GM19193 (cell line): ENCODE data around the gene CYSRT1.

Source experiments
- POLR2A ChIP-seq: IDR thresholded peaks from 4 replicates; pipeline ENCODE4 v1.6.1; 2011; ENCODE audit not compliant: insufficient read depth, insufficient read length; ENCODE audit errors: extremely low read depth

CYSRT1 gene

GRCh38 chr9:137245450-137246421 is 20.8 kb downstream of the CYSRT1 start:
- TF ChIP-seq POLR2A = no peak

- no peak for TF ChIP-seq POLR2A
Observed at GRCh38 chr9:137247135-137247915, 22.4 kb downstream of the CYSRT1 start.

DNA sequence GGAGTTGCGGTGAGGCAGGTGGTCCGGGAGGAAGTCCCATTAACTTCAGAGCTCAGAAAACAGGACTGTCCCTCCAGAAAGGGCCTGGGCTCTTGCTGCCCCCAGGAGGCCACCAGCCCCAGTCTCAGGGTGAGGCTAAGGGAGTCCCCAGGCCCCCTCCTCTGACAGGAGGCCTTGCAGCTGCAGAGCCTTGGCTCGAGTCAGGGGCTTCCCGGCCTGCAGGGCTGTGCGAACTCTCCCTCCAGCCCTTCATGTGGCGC is 22.9 kb downstream of the CYSRT1 start:
- no peak for TF ChIP-seq POLR2A

GRCh38 chr9:137250329-137251193 is 25.6 kb downstream of the CYSRT1 start:
- TF ChIP-seq POLR2A = no peak

GRCh38 chr9:137251194-137251461 is 26.2 kb downstream of the CYSRT1 start, which contains the start of gene STPG3:
STPG3 (plus strand) TSS chr9:137251286; CDS start chr9:137251287, 1 bp downstream.
- TF ChIP-seq POLR2A = no peak

GRCh38 chr9:137251490-137252268 is 26.7 kb downstream of the CYSRT1 start:
- no peak for TF ChIP-seq POLR2A

DNA sequence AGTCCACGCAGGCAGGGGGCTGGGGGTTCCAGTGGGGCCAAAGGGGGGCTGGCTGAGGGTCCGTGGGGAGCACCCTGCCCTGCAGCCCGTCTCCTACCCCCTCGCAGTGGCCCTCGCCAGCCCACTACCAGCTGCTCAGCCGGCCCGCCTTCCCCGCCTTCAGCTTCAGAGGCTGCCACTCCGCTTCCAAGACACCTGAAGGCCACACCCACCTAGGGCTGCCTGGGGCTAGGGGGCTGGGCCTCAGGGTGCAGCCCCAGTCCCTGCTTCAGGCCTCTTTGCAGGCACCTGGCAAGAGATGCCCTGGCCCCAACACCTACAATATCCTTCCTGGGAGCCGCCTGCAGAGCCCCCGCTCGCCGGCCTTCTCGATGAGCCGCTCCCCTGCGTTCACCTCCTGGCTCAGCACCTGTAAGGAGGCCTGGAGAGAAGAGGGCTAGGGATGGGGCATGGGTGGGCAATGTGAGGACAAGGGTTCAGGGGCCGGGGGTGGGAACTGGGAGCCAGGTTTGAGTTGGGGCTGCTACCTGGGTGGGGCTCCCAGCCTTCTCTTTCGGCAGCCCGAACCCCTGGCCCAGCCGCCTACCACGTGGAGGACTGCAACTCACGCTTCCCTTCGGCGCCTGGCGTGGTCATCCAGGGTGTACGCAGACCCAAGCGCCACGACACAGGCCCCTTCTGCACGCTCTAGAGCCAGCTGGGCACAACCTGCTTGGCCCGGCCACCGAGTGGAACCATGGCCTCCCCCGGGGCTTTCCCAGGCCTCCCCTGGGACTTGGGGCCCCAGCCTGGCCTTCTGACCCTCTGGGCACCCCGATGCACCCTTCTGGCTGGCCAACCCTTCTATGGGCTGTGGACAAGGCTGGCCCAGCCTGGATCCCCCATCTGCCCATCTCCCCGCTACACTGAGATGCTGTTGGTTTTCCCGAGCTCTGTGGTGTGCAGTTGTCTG is 27.9 kb downstream of the CYSRT1 start:
- TF ChIP-seq POLR2A = no peak

DNA sequence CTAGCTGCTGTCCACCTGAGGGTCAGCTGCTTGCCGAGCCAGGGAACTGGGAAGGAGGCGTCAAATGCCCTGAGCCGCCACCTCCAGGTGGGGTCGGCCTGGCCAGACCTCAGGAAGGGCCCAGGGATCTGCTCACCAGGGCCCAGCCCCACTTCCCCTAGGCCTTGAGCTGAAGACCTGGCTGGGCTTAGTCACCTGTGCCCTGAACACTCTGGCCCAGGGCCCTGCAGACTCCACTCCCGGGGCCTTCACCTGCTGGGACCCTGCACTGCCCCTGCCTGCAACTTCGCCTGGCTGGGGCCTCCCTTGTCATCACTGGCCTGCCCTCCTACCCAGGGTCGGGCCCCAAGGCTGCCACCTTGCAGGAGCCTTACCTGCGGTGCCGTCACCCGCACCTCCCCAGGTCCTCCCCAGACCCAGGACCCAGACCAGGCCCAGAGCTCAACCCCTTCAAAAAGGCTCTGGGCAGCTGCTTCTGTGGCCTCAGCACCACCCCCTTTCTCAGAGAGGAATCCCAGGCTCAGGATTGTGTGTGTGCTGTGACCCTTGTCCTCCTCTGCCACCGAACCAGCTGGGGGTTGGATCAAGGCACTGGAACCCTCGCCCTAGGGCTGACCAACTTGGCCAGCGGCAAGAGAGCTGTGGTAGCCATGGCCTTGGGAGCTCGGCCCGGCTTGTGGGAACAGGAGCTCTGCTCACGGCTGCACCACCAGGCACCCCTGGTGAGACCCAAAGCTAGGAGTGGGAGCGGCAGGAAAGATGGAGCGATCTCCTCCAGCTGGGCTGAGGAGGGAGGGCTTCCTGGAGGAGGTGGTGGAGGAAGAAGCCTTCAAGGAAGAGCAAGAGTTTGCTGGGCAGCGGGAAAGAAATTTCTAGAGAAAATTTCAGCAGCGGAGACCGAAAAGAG is 29.0 kb downstream of the CYSRT1 start:
- TF ChIP-seq POLR2A = no peak

- TF ChIP-seq POLR2A = peak; percentile 72
Observed at GRCh38 chr9:137254624-137255447, 29.9 kb downstream of the CYSRT1 start, which contains the start of gene NELFB. NELFB (plus strand) TSS chr9:137255327.

DNA sequence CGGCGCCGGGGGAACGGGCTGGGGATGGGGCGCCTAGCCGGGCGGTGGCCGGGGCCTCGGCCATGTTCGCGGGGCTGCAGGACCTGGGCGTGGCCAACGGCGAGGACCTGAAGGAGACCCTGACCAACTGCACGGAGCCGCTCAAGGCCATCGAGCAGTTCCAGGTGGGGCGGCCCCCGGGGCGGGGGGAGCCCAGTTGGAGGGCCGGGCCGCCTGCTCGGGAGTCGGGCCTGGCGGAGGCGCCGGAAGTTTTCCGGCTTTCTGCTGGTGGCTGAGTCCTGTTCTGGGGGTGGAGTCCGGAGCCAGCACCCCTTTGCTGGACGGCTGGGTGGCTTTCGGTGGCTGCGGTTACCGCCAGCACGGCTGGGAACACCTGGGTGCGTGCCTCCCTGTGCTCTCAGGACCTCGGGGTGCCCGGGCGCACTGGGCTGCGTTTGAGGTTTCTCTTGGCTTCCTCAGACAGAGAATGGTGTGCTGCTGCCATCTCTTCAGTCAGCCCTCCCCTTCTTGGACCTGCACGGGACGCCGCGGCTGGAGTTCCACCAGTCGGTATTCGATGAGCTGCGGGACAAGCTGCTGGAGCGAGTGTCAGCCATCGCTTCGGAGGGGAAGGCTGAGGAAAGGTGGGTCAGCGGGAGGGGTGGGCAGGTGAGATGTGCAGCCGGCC is 30.6 kb downstream of the CYSRT1 start:
- no peak for TF ChIP-seq POLR2A

DNA sequence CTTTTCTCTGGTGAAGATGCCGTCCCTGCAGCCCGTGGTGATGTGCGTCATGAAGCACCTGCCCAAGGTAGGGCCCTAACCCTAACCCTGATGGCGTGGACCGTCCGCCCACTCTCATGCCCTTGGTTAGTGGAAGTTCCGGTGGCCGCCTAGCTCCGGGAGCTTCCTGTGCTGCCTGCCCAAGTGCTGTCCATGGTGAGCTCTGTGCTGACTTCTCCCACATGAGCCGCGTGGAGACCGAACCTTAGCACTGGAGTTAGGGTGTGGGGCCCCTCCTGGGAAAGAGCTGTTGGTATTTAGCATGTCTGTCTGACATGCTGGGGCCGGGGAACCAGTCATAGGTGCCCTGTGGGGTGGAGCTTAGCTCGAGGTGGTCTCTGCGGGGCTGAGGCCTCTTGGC is 31.4 kb downstream of the CYSRT1 start:
- TF ChIP-seq POLR2A = no peak
